GM12875 (cell line): ENCODE data around the gene MTRFR.
A peak's percentile ranks its signal among the peaks of the same experiment; 100 is the strongest.

Experiments
- H3K4me3 ChIP-seq: one replicate; pipeline ENCODE4 v1.5.1; 2011; ENCODE audit warnings: low read depth, low read length, control low read depth
- TF ChIP-seq, protein P1 (sequence below): IDR thresholded peaks from 2 replicates; pipeline ENCODE4 v1.5.1; 2011; ENCODE audit warnings: low read depth, mild to moderate bottlenecking, control low read depth, inconsistent platforms, low read length, moderate library complexity, borderline replicate concordance; ENCODE audit not compliant: insufficient read depth

Gene MTRFR

DNA sequence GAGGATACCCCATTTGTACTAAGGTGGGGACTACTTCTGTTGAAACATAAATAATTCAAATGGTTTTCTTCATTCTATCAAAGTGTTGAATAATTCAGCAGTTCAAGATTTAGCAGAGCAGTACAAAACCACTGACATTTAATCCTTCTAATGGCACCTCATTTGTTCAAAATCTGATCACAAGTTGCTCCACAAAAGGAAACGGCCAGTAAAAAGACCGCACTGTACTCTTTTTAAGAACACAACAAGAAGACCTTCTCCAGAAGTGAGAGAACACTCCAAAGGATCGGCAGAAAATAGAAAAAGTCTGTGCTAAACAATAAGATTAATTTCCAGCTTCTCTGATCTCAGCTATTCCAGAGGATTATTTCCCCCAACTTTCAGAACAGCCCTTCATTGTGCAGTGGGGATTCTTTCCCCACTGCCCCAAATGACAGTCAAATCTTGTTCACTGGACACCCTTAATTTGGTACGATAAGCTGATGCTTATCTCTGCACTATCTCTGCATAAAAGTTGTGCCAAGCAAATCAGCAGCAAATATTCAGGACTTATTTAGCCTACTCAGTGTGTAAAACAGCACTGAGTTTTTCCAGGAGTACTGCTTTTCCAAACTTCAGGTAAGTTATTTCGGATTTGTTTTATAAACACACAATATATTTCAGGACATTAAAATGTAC is 5.5 kb upstream of the MTRFR start:
- TF ChIP-seq, protein P1, sequence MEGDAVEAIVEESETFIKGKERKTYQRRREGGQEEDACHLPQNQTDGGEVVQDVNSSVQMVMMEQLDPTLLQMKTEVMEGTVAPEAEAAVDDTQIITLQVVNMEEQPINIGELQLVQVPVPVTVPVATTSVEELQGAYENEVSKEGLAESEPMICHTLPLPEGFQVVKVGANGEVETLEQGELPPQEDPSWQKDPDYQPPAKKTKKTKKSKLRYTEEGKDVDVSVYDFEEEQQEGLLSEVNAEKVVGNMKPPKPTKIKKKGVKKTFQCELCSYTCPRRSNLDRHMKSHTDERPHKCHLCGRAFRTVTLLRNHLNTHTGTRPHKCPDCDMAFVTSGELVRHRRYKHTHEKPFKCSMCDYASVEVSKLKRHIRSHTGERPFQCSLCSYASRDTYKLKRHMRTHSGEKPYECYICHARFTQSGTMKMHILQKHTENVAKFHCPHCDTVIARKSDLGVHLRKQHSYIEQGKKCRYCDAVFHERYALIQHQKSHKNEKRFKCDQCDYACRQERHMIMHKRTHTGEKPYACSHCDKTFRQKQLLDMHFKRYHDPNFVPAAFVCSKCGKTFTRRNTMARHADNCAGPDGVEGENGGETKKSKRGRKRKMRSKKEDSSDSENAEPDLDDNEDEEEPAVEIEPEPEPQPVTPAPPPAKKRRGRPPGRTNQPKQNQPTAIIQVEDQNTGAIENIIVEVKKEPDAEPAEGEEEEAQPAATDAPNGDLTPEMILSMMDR = no peak
- H3K4me3 ChIP-seq = no peak overlapping the region

DNA sequence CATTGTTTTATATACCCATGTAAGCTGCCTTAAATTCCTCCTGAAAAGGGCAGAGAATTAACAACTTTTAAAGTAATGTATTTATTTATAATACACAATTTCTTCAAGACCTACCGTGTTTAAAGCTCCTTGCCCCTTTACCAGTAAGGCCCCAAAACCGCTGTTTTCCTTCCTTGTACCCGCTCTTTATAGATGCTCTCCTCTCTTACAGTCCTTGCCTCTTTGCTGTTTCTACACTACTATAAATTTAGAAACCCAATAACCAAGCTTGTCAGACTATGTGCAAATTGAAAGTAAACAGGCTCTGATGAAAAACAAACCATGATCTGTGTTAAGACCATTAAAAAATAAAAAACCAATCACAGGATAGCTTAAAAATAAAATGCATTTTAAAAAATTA is 4.2 kb upstream of the MTRFR start:
- TF ChIP-seq, protein P1 = no peak
- H3K4me3 ChIP-seq = no peak overlapping the region

DNA sequence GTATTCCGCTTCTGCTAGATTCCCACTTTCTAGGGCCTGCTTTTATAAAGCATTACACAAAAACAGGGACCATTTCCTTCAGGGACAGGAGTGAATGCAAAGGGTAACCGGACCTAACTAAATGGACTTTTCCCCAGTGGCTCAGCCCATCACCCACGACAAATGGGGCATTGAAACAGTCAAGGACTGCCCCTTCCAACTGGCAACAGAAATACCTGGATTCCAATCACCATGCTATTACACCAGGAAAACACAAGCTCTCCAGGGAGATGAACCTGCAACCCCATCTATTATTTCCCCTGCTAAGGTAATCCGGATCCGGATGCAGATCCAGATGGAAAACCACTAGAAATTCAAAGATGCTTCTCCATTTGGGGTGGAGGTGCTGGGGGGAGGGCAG is 1.3 kb upstream of the MTRFR start:
- TF ChIP-seq, protein P1 = no peak
- H3K4me3 ChIP-seq = peak overlapping the region; percentile 63

DNA sequence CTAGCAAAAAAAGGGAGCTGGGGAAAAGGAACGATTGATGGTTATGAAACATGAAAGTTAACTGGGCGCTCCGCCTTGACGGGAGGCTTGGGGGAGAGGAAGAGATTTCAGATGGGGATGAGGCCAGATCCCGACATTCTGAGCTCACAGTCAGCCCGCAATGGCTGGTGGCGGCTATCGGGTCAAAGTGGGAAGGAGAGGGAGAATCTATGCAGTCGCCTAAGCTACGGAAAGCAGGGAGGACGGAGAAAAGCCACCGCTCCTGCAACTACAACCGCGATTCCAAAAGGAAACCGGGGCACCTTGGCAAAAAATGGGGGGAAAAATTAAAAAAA is 797 bp upstream of the MTRFR start:
- peak overlapping the region; percentile 63 for H3K4me3 ChIP-seq
- TF ChIP-seq, protein P1 = no peak

DNA sequence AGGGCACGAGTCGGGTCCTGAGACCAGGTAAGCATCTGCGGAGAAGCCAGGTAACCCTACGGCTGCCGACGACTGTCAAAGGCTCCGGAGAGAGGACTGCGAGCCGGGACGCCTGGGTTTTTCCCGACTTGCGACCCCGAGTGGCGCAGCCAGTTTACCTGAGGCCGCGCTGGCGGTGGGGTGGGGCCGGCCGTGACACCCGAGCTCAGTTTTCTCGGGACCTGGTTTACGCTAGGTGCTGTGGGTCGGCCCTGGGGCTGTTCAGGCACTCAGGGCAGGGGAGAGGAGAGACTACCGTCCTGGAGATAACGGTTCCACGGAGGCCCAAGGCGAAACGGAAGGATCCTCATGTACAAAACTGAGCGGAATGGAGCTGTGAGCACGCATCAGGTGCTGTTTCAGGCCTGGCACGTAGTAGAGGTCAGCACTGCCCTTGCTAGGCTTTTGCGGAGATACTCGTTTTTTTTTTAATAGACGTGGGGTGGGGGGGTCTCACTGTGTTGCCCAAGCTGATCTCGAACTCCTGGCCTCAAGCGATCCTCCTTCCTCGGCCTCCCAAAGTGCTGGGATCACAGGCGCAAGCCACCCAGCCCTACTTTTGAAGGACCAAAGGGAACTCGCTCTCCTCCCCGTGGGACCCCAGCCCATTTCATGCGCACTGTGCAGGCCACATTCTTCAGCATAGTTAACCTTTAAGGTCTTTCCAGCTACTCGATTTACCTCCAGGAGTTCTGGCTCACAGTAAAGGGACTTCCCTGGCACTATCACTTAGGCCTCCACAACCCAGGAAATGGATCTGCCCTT is 471 bp downstream of the MTRFR start:
- peak overlapping the region; percentile 72 for H3K4me3 ChIP-seq
- TF ChIP-seq, protein P1 = no peak

DNA sequence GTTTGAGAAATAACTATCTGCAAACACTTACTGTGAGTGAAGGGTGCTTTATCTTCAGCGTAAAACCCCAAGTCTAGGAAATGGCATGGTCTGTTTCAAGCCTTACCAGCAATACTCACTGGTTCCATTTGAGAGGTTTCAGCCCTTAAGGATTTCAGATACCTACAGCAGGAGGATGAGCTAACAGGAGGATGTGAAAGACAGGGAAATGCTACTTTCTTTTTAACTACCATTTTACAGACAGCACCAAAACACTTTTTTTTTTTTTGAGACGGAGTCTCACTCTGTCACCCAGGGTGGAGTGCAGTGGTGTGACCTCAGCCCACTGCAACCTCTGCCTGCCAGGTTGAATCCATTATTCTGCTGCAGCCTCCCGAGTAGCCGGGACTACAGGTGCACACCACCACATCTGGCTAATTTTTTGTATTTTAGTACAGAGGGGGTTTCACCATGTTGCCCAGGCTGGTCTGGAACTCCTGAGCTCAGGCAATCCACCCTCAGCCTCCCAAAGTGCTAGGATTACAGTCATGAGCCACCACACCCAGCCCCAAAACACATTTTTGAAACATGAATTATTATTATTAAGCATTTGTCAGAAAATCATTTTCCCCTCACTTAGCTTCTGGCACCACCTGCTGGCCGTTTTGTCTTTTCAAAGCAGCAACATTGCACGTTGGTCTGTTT is 4.6 kb downstream of the MTRFR start:
- TF ChIP-seq, protein P1 = peak; percentile 56; the same call in 1 of the 2 replicates
- H3K4me3 ChIP-seq = peak overlapping the region; percentile 19

DNA sequence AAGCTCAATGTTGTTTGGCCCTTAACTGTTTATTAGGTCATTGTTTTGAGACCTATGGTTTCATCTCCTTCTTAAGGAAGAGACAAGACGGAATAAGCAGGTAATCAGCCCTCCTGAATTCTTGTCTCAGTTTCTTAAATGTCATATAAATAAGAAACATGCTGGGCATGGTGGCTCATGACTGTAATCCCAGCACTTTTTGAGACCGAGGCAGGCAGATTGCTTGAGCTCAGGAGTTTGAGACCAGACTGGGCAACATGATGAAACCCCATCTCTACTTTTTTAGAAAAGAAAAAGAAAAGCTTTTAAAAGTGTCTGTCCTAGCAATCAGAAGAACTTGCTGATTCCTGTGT is 5.1 kb downstream of the MTRFR start:
- no peak overlapping the region for H3K4me3 ChIP-seq
- TF ChIP-seq, protein P1 = no peak
